ENCODE results near the gene CTNNA3.

- TF ChIP-seq POLR2A (IDR thresholded peaks at IDR 0.05) (no peak), CTCF (IDR thresholded peaks at IDR 0.05) (no peak)
These were observed 892.8 kb downstream of the CTNNA3 start for GRCh38 chr10:66803174-66803573.

All from testis (tissue), 2 donors.